Osteocyte (in vitro differentiated cells): Measurements from ENCODE around the gene KRTAP4-3. TPM values are rescaled to one million over a fixed set of nuclear protein-coding genes. Genes with fewer than 3 reads are reported as not detected.

Experiments
- DNase-seq: peaks from one replicate; pipeline ENCODE4 v3.0.0; 2021; ENCODE audit warnings: mixed read lengths; ENCODE audit not compliant: unreplicated experiment; ENCODE audit errors: extremely low spot score
- H3K27ac Mint-ChIP-seq: one replicate; pipeline ENCODE4 v1.8.0; 2021; ENCODE audit warnings: mild to moderate bottlenecking, mixed read lengths; ENCODE audit not compliant: unreplicated experiment
- H3K27me3 Mint-ChIP-seq: one replicate; pipeline ENCODE4 v1.8.0; 2021; ENCODE audit warnings: mixed read lengths; ENCODE audit not compliant: unreplicated experiment
- H3K36me3 Mint-ChIP-seq: one replicate; pipeline ENCODE4 v1.8.0; 2021; ENCODE audit warnings: mixed read lengths; ENCODE audit not compliant: unreplicated experiment
- H3K4me1 Mint-ChIP-seq: one replicate; pipeline ENCODE4 v1.8.0; 2021; ENCODE audit warnings: mixed read lengths; ENCODE audit not compliant: unreplicated experiment
- H3K4me3 Mint-ChIP-seq: one replicate; pipeline ENCODE4 v1.8.0; 2021; ENCODE audit warnings: mild to moderate bottlenecking, moderate library complexity, mixed read lengths; ENCODE audit not compliant: unreplicated experiment
- H3K9me3 Mint-ChIP-seq: one replicate; pipeline ENCODE4 v1.8.0; 2021; ENCODE audit warnings: mixed read lengths; ENCODE audit not compliant: unreplicated experiment
- total RNA-seq: library from RNA; stranded (reverse); gene quantifications from 2 replicates; pipeline ENCODE4 v1.2.1, GENCODE V29; 2021
- TF ChIP-seq, protein P1 (sequence below): fragments of 200-600 bp; sonication (generic); IDR thresholded peaks from 2 replicates; pipeline ENCODE4 v1.5.0; 2021; ENCODE audit warnings: antibody characterized with exemption, mild to moderate bottlenecking, moderate library complexity

KRTAP4-3 gene
- total RNA-seq, 1 donor from 2014 or later, result not detected

- Mint-ChIP-seq H3K4me1 (no peaks in the 10 kb centered on the region), H3K4me3 (no peak within 1 kb of the TSS), H3K27me3 (peaks cover 5% of the 10 kb centered on the region), H3K9me3 (no peaks in the 10 kb centered on the region), H3K36me3 (no peaks in the 10 kb centered on the region), H3K27ac (no peak within 1 kb of the TSS)
- TF ChIP-seq, protein P1, sequence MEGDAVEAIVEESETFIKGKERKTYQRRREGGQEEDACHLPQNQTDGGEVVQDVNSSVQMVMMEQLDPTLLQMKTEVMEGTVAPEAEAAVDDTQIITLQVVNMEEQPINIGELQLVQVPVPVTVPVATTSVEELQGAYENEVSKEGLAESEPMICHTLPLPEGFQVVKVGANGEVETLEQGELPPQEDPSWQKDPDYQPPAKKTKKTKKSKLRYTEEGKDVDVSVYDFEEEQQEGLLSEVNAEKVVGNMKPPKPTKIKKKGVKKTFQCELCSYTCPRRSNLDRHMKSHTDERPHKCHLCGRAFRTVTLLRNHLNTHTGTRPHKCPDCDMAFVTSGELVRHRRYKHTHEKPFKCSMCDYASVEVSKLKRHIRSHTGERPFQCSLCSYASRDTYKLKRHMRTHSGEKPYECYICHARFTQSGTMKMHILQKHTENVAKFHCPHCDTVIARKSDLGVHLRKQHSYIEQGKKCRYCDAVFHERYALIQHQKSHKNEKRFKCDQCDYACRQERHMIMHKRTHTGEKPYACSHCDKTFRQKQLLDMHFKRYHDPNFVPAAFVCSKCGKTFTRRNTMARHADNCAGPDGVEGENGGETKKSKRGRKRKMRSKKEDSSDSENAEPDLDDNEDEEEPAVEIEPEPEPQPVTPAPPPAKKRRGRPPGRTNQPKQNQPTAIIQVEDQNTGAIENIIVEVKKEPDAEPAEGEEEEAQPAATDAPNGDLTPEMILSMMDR, result no peak
- no peak for DNase-seq
These were observed 16.5 kb upstream of the KRTAP4-3 start, which contains the start of gene KRTAP4-1 for GRCh38 chr17:41184480-41184961. Gene KRTAP4-1, minus strand, starts transcription at chr17:41184911. Its CDS starts 57 bp downstream, at chr17:41184854.

DNA sequence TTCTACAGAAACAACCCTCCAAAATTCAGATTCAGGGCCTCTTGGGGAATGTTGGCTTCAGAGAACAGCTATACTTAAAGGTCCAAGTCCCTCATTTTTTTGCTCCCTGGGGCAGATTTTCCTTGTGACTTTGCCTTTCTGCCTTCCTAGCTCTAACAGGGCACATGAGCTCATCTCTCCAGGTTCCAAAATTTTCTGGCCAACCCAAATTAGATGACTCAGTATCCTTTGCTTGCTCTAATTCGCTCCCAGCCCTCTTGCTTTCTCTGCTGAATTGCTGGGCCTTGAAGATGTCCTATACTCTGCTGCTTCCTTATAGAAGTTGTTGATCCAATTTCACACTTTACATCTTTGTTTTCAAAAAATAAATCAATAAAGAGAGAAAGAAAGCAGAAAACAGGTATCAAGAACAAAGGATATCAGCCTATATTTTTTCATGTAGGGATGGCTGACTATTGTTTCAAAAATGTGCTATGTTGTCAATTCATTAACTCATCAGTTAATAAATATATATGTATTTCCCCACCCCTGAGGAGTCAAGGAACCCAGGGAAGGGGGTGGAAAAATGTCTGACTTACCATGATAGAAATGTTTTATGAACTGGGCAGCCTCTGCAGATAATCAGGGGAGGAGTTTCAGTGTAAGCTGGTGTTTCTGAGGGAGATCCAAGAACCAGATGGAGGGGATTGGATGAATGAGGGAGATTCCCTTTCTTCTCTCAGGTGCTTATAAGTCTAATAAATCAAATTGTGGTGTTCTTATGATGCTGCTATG lies 11.0 kb upstream of the KRTAP4-3 start:
- no peaks in the 10 kb centered on the region for H3K4me1 Mint-ChIP-seq
- no peaks in the 10 kb centered on the region for H3K36me3 Mint-ChIP-seq
- no peak overlapping the region for H3K4me3 Mint-ChIP-seq
- H3K9me3 Mint-ChIP-seq, result no peaks in the 10 kb centered on the region
- no peak for DNase-seq
- no peak overlapping the region for H3K27ac Mint-ChIP-seq
- TF ChIP-seq, protein P1, result no peak
- no peaks in the 10 kb centered on the region for H3K27me3 Mint-ChIP-seq

- Mint-ChIP-seq H3K4me1 (no peaks in the 10 kb centered on the region), H3K9me3 (no peaks in the 10 kb centered on the region), H3K4me3 (no peak overlapping the region), H3K36me3 (no peaks in the 10 kb centered on the region), H3K27me3 (no peaks in the 10 kb centered on the region), H3K27ac (no peak overlapping the region)
- TF ChIP-seq, protein P1, result no peak
- DNase-seq, result no peak
These were observed 10.3 kb upstream of the KRTAP4-3 start for GRCh38 chr17:41178341-41178740.

DNA sequence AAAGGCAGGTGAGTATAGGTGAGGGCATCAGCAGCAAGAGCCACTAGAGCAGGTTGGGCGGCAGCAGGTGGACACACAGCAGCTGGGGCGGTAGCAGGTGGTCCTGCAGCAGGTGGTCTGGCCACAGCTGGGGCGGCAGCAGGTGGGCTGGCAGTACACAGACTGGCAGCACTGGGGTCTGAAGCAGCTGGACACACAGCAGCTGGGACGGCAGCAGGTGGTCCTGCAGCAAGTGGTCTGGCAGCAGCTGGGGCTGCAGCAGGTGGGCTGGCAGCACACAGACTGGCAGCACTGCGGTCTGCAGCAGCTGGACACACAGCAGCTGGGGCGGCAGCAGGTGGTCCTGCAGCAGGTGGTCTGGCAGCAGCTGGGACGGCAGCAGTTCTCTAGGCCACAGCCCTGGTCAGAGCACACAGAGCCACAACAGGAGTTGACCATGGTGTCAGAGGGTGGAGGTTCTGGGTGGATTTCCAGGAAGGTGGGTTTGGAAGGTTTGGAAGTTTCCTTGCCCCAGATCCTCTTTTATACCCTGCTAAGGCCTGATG lies 9.8 kb upstream of the KRTAP4-3 start, which contains the start of gene KRTAP4-2:
KRTAP4-2 (minus strand) TSS at position 495 of the 545 bp plus-strand sequence; CDS start at position 438, 57 bp downstream.
- no peak within 1 kb of the TSS for H3K4me3 Mint-ChIP-seq
- H3K27ac Mint-ChIP-seq, result no peak within 1 kb of the TSS
- H3K9me3 Mint-ChIP-seq, result no peaks in the 10 kb centered on the region
- no peaks in the 10 kb centered on the region for H3K36me3 Mint-ChIP-seq
- no peaks in the 10 kb centered on the region for H3K27me3 Mint-ChIP-seq
- DNase-seq, result no peak
- TF ChIP-seq, protein P1, result no peak
- no peaks in the 10 kb centered on the region for H3K4me1 Mint-ChIP-seq

DNA sequence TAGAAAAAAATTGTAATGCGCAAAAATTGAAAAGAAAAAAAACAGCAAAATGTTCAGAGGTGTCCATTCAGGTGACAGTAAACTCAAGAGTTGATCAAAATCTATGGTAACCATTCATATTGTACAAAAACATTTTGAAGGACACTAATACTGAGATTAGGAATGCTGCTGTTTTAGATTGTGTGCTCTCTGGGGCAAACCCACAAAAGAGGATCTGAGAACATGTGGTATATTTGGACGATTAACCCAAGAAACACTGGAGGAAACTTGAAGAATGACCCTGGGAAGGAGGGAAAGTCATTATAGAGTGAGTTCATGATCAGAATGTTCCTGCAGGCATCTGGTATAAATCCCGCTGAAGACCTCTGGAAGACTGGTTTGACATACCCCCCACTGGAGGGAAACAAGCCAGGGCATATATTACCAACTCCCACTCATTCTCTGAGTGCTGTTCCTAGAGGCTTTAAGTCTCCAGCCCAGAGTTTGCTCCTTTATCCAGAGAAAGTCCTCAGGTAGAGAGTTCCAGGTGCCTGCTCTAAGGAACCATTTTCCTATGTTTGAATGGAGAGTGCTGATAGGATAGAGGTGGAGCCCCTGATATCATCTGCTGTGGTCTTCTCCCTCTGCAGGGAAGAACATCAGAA lies 8.8 kb upstream of the KRTAP4-3 start:
- TF ChIP-seq, protein P1, result no peak

More for the DNA sequence above, 8.8 kb upstream of the KRTAP4-3 start:
- no peak for DNase-seq
- Mint-ChIP-seq H3K27me3 (no peaks in the 10 kb centered on the region), H3K9me3 (no peaks in the 10 kb centered on the region), H3K36me3 (no peaks in the 10 kb centered on the region), H3K4me3 (no peak overlapping the region), H3K27ac (no peak overlapping the region), H3K4me1 (no peaks in the 10 kb centered on the region)
